Retina (tissue), 1 donor: ENCODE measurements around the gene TIMP2.
"Not testable (repeated sequence)": the region's sequence is repeated elsewhere in the genome, so short reads cannot be mapped to it uniquely, and the experiment has no call there.

Source experiments
- DNase-seq: peaks from one replicate; pipeline ENCODE4 v3.0.0-alpha.2; 2016

TIMP2 gene

DNA sequence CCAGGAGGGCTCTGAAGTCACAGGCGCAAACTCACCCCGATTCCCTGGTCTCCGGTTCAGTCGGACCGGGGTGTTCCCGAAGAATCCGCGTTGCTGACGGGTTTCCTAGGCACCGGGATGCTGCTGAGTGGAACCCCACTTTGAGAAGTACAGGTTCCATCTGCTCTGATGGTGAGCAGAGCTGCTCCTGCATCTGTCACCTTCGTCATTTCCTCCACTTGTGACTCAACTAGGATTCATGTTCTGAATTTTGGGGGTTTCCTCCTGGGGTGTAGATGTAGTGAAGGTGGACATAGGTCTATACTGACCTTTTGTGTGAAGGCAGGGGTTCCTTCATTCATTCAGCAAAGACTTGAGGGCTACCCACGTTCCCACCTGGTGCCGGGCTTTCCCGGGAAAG lies 29.5 kb upstream of the TIMP2 start:
- DNase-seq: no peak

DNA sequence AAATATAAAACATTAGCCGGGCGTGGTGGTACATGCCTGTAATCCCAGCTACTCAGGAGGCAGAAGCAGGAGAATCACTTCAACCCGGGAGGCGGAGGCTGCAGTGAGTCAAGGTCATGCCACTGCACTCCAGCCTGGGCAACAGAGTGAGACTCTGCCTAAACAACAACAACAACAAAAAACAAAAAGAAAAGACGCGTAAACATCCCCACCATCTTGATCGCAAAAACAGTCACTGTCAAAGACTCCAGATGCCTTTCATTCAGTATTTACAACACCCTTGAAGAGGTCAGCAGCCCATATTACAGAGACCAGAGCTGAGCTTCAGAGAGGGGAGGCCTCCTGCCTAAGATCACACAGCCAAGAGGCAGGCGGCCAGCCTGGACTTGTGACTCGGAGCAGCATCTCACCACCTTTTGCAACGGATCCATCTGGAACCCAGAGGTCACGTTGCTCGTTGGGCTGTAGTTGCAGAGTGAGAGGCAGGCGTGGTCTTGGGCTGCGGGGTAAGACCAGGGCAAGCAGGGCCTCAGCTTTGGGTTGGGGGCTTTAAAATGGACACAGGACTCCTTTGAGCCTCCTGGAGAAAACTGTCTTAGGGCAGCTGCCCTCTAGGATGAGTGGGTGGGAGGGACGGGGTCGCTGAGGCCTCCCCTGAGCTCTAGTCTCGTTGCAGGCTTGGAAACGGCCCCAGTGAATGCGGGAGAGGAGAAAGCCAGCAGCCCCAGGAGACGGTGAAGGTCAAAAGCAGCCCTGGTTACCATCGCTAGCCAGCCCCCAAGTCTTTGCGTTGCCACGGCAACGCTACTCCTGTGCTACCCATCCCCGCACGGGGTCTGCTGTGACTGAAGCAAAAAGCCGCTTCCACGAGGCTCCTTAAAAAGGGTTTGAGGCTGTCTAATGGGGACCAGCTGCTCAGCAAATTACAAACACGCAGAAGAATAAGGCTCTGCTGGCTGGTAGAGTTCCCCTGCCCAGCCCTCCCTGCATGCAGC lies 28.5 kb upstream of the TIMP2 start:
- peak; percentile 74 for DNase-seq

GRCh38 chr17:78952706-78953105 lies 27.5 kb upstream of the TIMP2 start:
- no peak for DNase-seq

DNA sequence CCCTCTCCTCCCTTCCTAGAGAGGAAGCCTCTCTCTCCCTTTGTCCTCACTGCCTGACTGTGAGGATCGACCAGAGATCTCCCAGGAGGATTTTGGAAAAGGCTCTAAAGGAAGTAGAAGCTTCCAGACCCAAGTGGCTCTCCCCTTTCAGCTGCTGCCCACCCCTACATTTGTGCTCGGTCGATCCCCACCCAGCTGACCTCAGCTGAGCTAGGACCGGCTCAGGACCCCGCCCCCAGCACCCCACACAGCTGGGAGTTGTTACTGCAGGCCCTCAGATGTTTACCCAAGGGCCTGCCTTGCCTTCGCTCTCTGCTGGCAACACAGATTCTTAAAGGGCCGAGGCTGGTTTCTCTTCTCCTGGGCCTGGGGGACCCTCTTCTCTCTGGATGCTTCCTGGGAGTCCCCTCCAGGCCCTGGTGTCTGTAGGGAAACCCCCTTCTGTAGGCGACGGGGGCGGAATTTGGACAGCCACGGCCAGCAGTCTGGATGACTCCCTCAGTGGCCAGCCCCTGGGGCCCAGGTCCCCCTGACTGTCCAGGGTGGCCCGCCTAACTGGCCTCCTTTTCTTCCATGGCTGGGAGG lies 26.9 kb upstream of the TIMP2 start:
- DNase-seq: peak; percentile 51

DNA sequence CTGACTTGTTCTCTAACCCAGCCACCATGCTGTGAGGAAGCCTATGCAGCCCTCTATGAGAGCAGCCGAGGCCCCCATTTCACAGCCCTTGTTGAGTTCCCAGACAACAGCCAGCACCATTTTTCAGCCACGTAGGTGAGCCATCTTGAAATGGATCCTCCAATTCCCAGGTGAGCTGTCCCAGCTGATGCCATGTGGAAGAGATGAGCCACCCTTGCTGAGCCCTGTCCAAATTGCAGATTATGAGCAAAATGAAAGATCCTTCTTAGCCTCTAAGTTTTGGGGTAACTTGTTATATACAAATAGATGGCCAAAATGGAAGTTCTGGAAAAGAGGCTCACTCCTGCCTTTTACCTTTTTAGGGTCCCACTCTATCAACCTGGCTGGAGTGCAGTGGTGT lies 25.7 kb upstream of the TIMP2 start:
- DNase-seq: no peak

DNA sequence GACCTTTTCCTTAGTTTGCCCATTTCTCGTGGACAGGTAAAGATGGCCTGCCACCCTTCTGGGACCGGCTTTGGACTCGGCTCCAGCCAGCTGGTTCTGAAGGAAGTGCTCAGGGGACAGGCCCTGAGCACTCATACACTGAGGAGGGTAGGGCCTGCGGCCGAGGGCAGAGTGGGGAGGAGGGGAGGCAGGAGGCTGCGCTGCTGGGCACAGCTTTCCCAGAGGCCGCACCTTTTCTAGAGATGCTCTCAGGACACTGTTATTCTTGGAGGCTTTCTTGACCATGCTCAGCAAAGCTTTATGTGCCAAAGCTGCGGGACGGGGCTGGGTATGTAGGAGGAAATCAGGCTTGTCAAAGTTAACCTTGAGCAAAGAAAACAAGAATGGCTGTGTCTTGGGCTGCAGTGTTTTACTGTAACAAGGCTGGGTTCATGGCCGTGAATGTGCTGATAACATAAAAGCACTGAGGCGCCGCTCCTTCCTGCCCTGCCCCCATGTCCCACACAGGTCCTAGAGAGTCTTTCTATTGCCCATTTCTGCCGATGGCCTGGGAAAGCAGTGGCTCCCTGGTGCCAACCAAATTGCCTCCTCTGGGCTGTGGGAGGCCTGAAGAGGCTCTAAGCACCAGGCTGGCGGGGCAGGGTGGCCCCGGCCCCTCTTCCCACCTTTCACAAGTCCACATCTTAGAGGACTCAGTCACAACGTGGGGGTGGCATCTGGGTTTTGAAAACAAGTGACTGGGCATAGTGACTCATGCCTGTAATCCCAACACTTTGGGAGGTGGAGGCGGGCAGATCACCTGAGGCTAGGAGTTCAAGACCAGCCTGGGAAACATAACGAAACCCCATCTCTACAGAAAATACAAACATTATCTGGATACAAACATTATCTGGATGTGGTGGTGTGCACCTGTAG lies 22.3 kb upstream of the TIMP2 start:
- DNase-seq: no peak

DNA sequence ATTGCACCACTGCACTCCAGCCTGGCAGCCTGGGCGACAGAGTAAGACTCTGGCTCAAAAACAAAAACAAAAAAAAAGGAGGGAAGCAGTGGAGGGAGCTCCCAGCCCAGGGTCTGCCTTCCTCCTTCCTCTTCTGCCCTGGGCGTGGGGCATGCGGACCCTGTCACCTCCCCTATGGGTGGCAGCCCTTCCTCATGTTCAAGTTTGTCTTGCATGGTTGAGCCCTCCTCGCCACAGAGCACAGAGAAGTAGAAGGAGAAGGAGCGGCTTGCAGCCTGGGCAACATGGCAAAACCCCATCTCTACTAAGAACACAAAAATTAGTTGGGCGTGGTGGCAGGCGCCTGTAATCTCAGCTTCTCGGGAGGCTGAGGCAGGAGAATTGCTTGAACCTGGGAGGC lies 21.4 kb upstream of the TIMP2 start:
- no peak for DNase-seq

GRCh38 chr17:78946131-78946530 lies 20.9 kb upstream of the TIMP2 start:
- no peak for DNase-seq

DNA sequence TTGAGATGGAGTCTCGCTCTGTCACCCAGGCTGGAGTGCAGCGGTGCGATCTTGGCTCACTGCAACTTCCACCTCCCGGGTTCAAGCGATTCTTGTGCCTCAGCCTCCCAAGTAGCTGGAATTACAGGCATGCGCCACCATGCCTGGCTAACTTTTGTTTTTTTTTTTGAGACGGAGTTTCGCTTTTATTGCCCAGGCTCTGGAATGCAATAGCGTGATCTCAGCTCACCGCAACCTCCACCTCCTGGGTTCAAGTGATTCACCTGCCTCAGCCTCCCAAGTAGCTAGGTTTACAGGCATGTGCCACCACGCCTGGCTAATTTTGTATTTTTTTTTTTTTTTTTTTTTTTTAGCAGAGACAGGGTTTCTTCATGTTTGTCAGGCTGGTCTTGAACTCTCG lies 20.3 kb upstream of the TIMP2 start:
- DNase-seq: not testable (repeated sequence)

DNA sequence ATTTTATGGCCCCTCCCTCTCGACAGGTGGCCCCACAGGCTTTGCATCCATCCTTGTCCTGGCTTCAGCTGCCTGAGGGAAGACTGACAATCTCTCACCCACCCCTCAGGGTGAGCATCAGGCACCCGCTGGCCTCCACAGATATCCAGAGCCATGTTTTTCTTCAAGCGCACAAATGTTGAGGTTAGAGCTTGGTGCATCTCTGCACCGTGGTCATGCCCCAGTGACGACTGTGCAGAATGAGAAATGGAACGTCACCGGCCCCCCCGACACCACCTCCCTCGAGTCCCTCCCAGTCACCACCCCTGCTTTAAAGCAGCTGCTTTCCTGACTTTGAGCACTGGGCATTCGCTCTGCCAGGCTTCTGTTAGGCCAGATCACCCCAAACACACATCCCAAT lies 19.8 kb upstream of the TIMP2 start:
- no peak for DNase-seq

DNA sequence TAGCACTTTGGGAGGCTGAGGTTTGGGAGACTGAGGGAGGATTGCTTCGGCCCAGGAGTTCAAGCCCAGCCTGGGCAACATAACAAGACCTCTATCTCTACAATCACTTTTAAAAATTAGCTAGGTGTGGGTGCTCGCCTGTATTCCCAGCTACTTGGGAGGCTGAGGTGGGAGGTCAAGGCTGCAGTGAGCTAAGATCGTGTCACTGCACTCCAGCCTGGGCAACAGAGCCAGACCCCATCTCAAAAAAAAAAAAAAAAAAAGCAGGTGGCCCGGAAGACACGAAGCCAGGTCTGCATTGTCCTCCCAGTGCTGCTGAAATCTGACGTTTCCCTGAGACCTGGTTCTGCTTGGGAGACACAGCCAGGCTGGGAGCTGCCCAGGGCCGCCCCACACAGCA lies 18.8 kb upstream of the TIMP2 start:
- no peak for DNase-seq

DNA sequence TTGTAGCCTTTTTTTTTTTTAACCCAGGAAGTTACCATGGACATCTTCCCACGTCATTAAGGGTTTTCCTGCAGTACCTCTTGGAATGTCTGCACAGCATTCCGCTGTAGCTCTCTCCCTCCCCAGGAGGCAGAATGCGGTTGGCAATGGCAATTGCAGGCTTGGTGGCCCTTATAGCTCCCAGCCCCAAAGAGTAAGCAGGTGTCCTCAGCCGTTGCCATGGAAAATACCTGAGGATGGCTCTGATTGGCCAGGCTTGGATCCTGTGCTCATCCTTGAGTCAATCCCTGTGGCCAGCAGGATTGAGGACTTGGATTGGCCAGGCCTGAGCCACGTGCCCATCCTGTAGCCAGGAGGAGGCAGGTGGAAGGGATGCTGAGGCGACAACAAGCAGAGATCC lies 15.5 kb upstream of the TIMP2 start:
- no peak for DNase-seq

DNA sequence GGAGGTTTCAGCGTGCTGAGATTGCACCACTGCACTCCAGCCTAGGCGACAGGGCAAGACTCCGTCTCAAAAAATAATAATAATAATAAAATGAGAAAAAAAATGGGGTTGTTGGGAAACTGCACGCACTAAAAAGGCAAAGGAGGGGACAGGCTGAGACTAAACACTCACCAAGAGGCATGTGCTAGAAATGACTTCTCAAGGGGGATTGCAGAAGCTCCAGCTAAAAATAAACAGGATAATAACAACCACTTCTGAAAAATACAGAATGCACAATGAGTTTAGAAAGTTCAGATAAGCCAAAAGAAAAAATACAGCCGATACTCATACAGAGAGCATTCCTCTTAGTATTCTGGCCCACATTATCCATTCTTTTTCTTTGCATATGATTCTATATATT lies 15.1 kb upstream of the TIMP2 start:
- DNase-seq: no peak

DNA sequence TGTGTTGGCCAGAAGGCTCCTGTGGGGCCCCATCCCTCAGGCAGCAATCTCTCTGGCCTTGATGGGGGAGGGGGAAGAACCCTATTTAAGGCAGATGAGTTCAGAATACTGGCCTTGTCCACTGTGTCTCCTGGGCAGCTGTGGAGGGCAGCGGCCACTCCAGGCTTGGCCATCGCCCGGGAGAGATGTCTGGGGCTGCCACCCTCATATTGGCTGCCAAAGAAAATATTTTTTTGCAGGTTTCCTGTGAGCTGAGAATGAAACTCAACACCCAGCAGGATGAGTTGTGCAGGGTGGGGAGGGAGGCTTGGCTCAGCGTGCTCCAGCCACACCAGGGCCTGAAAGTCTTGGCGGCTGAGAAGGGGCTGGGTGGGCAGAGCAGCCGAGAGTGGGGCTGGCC lies 14.4 kb upstream of the TIMP2 start:
- DNase-seq: no peak

- no peak for DNase-seq
Measured at GRCh38 chr17:78937561-78937960, 12.4 kb upstream of the TIMP2 start.

DNA sequence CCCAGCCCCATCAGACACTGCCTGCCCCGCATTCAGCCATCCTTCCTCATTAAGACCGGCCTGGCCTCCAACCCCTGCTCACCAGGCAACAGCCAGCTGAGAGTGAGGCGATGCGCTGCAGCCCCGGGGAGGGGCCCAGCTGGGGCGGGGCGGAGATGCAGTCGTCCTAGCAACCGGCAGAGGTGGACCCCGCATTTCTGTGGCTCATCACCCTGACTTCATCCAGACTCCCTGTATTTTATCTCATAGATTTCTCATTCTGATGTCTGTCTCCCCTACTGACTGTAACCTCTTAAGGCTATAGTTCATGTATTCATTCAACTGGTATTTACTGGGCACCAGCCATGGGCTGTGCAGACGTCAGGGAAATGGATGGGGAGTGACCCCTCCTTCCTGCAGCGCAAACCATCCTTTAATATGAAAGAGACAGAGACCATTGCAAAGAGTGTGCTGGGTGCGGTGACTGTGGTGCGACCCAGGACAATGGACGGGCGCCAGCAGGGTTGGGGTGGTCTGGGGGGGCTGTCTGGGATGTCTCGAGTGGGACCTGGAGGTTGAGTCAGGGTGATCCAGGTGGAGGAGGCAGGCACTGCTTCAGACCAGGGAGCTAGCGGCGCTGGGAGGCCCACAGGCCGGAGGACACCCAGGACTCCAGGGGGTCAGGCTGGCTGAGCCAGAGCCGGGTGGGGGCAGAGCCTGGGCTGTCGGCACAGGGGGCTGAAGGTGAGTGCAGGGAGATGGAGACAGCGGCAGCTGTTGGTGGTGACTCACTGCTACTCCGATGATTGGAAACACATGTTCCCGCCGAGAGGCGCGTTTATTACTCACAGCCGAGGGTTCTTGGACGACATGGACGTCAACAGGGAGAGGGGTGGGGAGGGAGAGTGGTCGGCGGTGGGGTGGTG lies 10.5 kb upstream of the TIMP2 start:
- peak; percentile 68 for DNase-seq

GRCh38 chr17:78934681-78935418 lies 9.7 kb upstream of the TIMP2 start:
- DNase-seq: no peak

DNA sequence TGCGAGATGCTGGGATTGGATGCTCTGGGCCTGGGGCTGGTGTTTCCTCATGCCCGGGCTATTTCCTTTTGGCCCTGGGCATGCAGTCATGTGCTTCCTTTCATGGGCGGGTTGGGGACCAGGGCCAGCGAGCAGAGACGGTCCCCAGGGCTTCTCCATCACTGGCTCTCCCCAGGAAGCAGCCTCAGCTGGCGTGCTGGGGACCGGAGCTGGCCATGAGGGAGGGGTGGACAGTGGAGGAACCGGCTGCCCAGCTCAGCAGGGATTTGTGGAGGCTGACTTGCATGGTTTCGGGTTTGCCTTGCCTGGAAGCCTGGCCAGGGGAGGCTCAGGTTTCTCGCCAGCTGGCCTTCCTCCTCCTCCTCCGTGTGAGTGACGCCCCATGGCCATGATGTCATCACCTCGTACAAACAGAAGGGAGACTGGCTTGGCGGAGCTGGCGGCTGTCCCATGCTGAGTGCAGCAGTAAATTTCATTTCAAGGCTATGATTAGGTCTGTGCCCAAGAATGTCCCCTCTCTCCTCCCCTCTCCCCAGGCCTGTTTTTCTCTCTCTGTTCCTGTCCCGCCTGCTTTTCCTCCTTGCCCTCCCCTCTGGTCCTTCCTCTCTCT lies 8.9 kb upstream of the TIMP2 start:
- DNase-seq: peak; percentile 77

- DNase-seq: no peak
Measured at GRCh38 chr17:78933025-78933958, 8.1 kb upstream of the TIMP2 start.
